ENCODE measurements around the gene GHRH.

GHRH gene

GRCh38 chr20:37237656-37238055 is 24.0 kb downstream of the GHRH start:
- no peak for DNase-seq (ENCODE audit: low read depth in 2 of 2)

DNA sequence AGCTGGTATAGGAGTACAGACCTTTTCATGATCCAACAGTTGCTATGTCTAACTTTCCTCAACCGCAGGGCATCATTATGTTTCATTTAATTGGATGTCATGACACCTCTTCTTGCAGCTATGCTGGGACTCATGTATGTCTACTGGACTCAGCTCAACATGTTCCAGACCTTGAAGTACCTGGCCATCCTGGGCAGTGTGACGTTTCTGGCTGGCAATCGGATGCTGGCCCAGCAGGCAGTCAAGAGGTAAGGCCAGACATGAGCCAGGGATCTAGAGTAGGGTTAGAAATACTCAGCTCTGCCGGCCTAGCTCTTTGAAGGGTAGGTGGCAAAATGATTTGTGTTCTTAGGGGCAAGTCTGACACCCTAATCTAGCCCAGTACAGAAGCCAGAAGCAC is 25.2 kb downstream of the GHRH start:
- DNase-seq (ENCODE audit: low read depth in 2 of 2), result no peak

DNA sequence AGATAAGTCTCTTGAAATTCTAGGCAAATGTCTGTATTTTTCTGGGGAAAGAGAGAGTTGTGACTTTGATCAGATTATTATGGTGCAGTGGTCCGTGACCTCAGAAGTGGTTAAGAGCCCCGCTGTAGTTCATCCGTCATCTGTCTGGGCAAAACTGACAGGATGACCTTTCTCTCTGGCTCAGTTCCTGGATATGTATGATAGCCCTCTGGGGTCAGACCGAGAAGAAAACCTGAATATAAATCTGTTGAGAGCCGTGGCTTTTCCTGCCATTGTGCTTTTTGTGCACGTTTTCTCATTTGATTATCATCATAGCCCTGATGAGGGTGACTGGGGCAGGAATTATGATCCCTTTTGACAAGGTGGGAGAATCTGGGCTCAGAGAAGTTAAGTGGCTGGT is 26.5 kb downstream of the GHRH start:
- DNase-seq (ENCODE audit: low read depth in 2 of 2), result no peak

DNA sequence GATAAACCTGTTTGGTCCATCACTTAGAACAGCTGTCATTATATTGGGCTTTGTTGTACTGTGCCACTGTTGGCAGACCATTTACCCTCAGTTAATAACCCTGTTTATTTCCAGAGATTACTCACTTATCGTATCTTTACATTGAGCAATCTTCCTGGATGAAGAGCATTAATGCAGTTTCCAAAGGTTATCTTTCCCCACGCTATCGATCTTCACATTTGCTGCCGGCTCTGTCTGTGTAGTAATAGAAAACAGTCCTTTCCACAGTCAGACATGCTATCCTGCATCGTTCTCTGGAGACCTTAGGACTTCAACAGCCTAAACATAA is 27.4 kb downstream of the GHRH start:
- no peak for DNase-seq (ENCODE audit: low read depth in 2 of 2)

- no peak for DNase-seq (ENCODE audit: low read depth in 2 of 2)
These were observed 27.9 kb downstream of the GHRH start for GRCh38 chr20:37233548-37234253.

GRCh38 chr20:37231947-37232630 is 29.5 kb downstream of the GHRH start:
- DNase-seq (ENCODE audit: low read depth in 2 of 2), result no peak

DNA sequence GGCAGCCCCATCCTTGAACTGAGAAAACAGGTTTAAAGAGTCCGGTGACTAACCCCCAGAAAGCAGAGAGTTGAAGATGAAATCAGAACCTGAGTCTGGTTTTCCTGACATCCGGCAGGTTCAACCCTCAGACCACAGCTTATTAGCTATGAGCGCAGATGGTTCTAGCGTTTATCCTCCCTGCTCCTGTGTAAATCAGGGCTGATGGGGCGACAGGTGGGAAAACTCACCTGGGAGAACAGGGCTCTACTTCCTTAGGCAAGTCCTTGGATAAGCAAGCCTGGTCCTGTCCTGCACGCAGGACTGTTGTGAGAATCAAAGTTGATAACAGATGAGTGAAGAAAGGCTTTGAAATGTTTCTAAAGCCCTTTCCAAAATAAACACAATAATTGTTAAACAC is 31.4 kb downstream of the GHRH start:
- no peak for DNase-seq (ENCODE audit: low read depth in 2 of 2)

- DNase-seq (ENCODE audit: low read depth in 2 of 2), result no peak
These were observed 32.3 kb downstream of the GHRH start for GRCh38 chr20:37229357-37229756.

GRCh38 chr20:37228656-37229055 is 33.0 kb downstream of the GHRH start:
- no peak for DNase-seq (ENCODE audit: low read depth in 2 of 2)

DNA sequence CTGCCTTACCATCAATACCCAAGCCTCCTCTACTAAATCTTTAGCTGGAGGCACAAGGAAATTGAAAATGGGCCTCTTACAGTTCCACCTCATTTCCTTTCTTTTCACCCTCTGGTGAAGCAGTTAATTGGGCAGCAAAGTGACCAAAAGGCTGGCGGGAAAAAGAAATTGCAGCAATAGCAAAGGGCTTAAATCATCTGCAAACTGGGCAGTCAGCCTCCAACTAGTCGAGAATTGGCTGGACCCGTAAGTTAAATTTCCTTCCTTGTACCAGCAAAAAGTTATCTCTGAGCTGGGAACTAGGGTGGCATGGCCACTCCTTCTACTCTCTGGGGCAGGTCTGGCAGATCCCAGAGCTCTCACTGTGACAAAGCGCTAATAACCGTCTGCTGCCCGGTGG is 33.5 kb downstream of the GHRH start:
- DNase-seq (ENCODE audit: low read depth in 2 of 2), result no peak

GRCh38 chr20:37226889-37227288 is 34.7 kb downstream of the GHRH start:
- DNase-seq (ENCODE audit: low read depth in 2 of 2), result no peak

DNA sequence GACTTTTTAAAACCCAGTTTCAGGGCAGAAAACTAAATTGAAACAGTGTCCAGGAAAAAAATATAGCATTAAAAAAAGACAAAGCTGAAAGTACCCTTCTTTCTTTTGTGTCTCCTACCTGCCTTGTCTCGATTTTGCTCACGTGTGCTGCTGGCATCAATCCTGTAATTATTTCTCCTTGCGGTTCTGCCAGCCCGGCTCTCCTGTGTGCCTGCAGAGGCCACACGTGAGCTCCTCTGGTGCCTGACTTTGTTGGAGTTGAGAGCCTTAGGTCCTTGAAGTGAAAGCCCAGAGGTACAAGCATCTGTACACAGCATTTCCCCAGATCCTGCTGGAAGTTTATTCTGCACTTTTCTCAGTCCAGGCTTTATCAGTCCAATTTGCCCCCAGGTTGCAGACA is 36.5 kb downstream of the GHRH start:
- no peak for DNase-seq (ENCODE audit: low read depth in 2 of 2)

DNA sequence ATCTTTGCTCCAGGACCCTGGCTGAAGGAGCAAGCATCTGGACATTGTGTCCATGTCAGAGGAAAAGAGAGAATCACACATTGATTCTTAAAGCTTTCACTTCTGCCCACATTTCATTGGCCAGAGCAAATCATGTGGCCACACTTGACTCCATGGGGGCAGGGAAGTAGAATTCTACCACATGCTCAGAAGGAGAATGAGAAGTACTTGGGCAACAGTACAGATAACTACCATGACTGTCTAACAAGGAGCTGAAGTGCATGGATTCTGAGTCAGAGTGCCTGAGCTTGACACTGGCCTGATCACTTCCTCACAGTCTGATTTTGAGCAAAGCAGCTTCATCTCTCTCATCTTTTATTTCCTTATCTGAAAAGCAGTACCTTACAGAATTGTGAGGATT is 38.6 kb downstream of the GHRH start:
- no peak for DNase-seq (ENCODE audit: low read depth in 2 of 2)

DNA sequence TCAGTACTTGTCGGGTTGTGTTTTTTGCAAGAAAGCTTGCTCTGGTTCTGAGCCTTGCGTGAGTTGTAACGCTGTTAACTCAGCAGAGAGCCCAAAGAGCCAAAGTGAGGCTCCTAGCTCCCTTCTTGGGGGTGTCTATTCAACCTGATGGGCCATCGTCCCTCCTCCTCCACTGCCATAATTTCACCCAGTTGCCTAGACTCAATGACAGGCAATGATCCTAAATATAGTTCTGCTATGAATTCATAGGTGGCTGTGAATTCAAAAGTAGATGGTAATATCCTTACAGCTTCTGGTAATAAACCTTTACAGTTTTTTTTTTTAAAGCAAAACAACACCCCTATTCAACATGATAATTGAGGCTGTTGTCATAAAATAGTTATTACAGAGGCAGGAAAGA is 39.5 kb downstream of the GHRH start:
- no peak for DNase-seq (ENCODE audit: low read depth in 2 of 2)

DNA sequence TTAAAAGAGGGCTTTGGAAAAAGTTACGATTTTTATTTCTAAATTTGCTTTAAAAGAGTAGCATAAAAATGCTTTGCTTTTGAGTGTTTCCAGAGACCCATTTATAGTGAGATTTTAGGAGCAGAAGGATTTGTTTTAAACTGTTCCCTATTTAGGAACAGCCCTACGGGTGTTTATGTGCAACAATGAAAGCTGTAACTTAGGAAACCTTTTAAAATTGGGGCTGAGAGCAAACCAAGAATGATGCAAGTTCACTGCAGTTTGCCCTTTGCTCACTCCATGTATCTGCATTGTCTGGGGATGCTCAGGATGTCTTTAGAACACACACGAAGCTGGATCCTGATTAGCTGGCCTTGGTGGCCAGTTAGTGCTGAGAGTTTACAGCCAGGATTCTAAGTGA is 40.9 kb downstream of the GHRH start:
- DNase-seq (ENCODE audit: low read depth in 2 of 2), result no peak

GRCh38 chr20:37219751-37220668 is 41.6 kb downstream of the GHRH start:
- no peak for DNase-seq (ENCODE audit: low read depth in 2 of 2)

DNA sequence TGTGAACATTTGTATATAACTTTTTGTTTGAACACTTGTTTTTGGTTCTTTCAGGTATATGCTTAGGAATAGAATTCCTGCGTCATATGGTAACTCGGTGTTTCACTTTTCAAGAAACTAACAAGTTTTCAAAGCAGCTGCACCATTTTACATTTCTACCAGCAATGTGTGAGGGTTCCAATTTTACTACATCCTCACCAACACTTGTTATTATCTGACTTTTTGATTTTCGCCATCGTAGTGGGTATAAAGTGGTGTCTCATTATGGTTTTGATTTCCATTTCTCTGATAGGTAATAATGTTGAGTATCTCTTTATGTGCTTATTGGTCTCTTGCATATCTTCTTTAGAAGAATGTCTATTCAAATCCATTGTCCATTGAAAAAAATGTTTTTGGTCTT is 42.6 kb downstream of the GHRH start:
- DNase-seq (ENCODE audit: low read depth in 2 of 2), result no peak

- DNase-seq (ENCODE audit: low read depth in 2 of 2), result no peak
These were observed 43.2 kb downstream of the GHRH start for GRCh38 chr20:37218441-37218840.

DNA sequence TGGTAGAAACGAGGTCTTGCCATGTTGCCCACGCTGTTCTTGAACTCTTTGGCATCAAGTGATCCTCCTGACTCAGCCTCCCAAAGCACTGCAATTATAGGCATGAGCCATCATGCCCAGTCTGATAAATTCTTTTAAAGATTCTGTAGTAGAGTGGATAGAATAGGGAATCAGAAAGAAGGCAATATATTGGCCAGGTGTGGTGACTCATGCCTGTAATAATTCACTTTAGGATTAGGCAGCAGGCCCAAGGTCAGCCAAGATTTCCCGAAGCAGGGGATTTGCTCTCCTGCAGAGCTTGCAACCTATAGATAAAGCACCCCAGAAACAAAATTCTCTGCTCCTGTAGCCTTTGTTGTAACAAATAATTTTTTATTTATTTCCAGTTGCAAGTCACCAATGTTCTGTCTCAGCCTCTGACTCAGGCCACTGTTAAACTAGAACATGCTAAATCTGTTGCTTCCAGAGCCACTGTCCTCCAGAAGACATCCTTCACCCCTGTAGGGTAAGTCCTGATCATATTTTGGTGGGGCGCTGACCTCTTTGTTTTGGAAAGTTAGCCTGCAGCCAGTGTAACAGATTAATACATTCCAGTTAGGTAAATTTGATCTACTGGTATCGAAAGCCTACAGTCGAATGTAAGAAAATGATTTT is 51.8 kb downstream of the GHRH start:
- no peak for DNase-seq (ENCODE audit: low read depth in 2 of 2)

GRCh38 chr20:37209193-37209592 is 52.4 kb downstream of the GHRH start:
- DNase-seq (ENCODE audit: low read depth in 2 of 2), result no peak

DNA sequence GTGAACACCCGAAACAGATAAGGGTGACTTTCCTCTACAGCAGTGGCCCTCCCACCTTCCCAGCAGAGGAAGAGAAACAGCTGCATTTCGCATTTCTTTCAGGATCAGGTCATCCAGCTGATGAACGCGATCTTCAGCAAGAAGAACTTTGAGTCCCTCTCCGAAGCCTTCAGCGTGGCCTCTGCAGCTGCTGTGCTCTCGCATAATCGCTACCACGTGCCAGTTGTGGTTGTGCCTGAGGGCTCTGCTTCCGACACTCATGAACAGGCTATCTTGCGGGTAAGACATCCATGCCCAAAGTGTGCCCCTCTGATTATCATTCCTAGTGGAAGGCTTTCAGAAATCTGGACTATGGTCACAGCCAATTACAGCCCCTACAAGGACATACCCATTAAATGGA is 54.4 kb downstream of the GHRH start:
- DNase-seq (ENCODE audit: low read depth in 2 of 2), result no peak

DNA sequence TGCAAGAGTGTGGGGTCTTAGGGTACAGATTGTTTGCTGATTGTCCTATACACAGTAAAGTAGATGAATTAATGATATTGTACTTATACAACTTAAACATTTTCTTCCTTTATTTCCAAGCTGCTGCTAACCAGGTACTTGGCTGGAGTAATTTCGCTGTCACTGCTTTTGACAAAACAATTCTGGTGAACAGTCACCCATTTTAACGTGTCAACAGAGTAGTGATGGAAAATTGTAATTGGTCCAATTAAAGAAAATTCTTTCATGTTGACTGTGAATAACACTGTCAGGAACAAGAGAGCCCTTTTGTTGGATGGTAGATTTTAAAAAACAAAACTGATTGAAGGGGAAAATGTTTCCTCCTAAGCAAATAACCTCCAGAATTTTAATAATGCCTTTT is 55.8 kb downstream of the GHRH start:
- DNase-seq (ENCODE audit: low read depth in 2 of 2), result no peak
